ENCODE results near the gene ZNF444.

ZNF444 gene

GRCh38 chr19:56121180-56122167 is 19.6 kb upstream of the ZNF444 start, which contains the start of gene ZNF787:
ZNF787 (minus strand) TSS chr19:56121295; CDS start chr19:56103217, 18,078 bp downstream.
- in situ Hi-C loops (cut with MboI; ENCODE audit: low sequenced_read_pairs): no loop called here

GRCh38 chr19:56123266-56123891 is 17.7 kb upstream of the ZNF444 start:
- in situ Hi-C loops (cut with MboI; ENCODE audit: low sequenced_read_pairs): no loop called here

GRCh38 chr19:56124578-56124977 is 16.5 kb upstream of the ZNF444 start:
- in situ Hi-C loops (cut with MboI; ENCODE audit: low sequenced_read_pairs): no loop called here

- in situ Hi-C loops (cut with MboI; ENCODE audit: low sequenced_read_pairs): no loop called here
Observed at GRCh38 chr19:56125806-56126590, 15.1 kb upstream of the ZNF444 start.

- in situ Hi-C loops (cut with MboI; ENCODE audit: low sequenced_read_pairs): no loop called here
Observed at GRCh38 chr19:56126983-56127780, 13.9 kb upstream of the ZNF444 start.

GRCh38 chr19:56130006-56130405 is 11.1 kb upstream of the ZNF444 start:
- in situ Hi-C loops (cut with MboI; ENCODE audit: low sequenced_read_pairs): no loop called here

GRCh38 chr19:56131651-56132050 is 9.4 kb upstream of the ZNF444 start:
- in situ Hi-C loops (cut with MboI; ENCODE audit: low sequenced_read_pairs): no loop called here

- in situ Hi-C loops (cut with MboI; ENCODE audit: low sequenced_read_pairs): no loop called here
Observed at GRCh38 chr19:56132316-56132822, 8.7 kb upstream of the ZNF444 start.

- in situ Hi-C loops (cut with MboI; ENCODE audit: low sequenced_read_pairs): no loop called here
Observed at GRCh38 chr19:56133858-56134653, 7.0 kb upstream of the ZNF444 start.

GRCh38 chr19:56134654-56134921 is 6.5 kb upstream of the ZNF444 start:
- in situ Hi-C loops (cut with MboI; ENCODE audit: low sequenced_read_pairs): no loop called here

GRCh38 chr19:56136362-56136761 is 4.7 kb upstream of the ZNF444 start:
- in situ Hi-C loops (cut with MboI; ENCODE audit: low sequenced_read_pairs): no loop called here

GRCh38 chr19:56137405-56137804 is 3.7 kb upstream of the ZNF444 start:
- in situ Hi-C loops (cut with MboI; ENCODE audit: low sequenced_read_pairs): no loop called here

- in situ Hi-C loops (cut with MboI; ENCODE audit: low sequenced_read_pairs): no loop called here
Observed at GRCh38 chr19:56138069-56138468, 3.0 kb upstream of the ZNF444 start.

- in situ Hi-C loops (cut with MboI; ENCODE audit: low sequenced_read_pairs): no loop called here
Observed at GRCh38 chr19:56139847-56140582, 1.1 kb upstream of the ZNF444 start.

- in situ Hi-C loops (cut with MboI; ENCODE audit: low sequenced_read_pairs): no loop called here
Observed at GRCh38 chr19:56141417-56141993, 418 bp downstream of the ZNF444 start.

- in situ Hi-C loops (cut with MboI; ENCODE audit: low sequenced_read_pairs): no loop called here
Observed at GRCh38 chr19:56142087-56142787, 1.1 kb downstream of the ZNF444 start.

GRCh38 chr19:56142897-56143434 is 1.9 kb downstream of the ZNF444 start:
- in situ Hi-C loops (cut with MboI; ENCODE audit: low sequenced_read_pairs): no loop called here

GRCh38 chr19:56144376-56144775 is 3.3 kb downstream of the ZNF444 start:
- in situ Hi-C loops (cut with MboI; ENCODE audit: low sequenced_read_pairs): no loop called here

Data from HL-60/S4 treated with retinoic acid at 250 ng/mL for 4 days and 3 days (cell line).